Liver (tissue), 9 donors: ENCODE measurements around the gene PITPNM2. TPM values are rescaled to one million over a fixed set of nuclear protein-coding genes. Genes with fewer than 3 reads are reported as not detected.

Experiments
- DNase-seq: peaks from one replicate; pipeline ENCODE4 v3.0.0-alpha.2; 2017; ENCODE audit warnings: low spot score
- H3K27ac ChIP-seq, 2 donors: one replicate each; pipeline ENCODE4 v1.7.0; 2013; ENCODE audit warnings: inconsistent platforms in 2 of 2, low read length in 2 of 2, control low read depth in 1 of 2, low read depth in 1 of 2, mild to moderate bottlenecking in 1 of 2
- H3K27me3 ChIP-seq, 4 donors: one replicate each; pipeline versions ENCODE4 v1.6.1 to v1.7.0; 2013; ENCODE audit warnings: low read length in 3 of 4, inconsistent platforms in 1 of 4, mild to moderate bottlenecking in 1 of 4, moderate library complexity in 1 of 4; ENCODE audit not compliant: control insufficient read depth in 4 of 4, insufficient read depth in 4 of 4
- H3K36me3 ChIP-seq, 4 donors: one replicate each; pipeline versions ENCODE4 v1.6.1 to v1.7.0; 2013; ENCODE audit warnings: low read length in 3 of 4, mild to moderate bottlenecking in 3 of 4, low read depth in 1 of 4, moderate library complexity in 1 of 4; ENCODE audit not compliant: control insufficient read depth in 4 of 4, insufficient read depth in 3 of 4
- H3K4me1 ChIP-seq, 4 donors: one replicate each; pipeline versions ENCODE4 v1.6.1 to v1.7.0; 2013; ENCODE audit warnings: low read length in 3 of 4, mild to moderate bottlenecking in 3 of 4, moderate library complexity in 1 of 4; ENCODE audit not compliant: control insufficient read depth in 4 of 4, insufficient read depth in 4 of 4
- H3K4me3 ChIP-seq, 3 donors: one replicate each; pipeline versions ENCODE4 v1.6.1 to v1.7.0; 2013; ENCODE audit warnings: low read length in 3 of 3, control low read depth in 1 of 3, low read depth in 1 of 3, mild to moderate bottlenecking in 1 of 3
- H3K9ac ChIP-seq, 2 donors: one replicate each; pipeline ENCODE4 v1.7.0; 2013; ENCODE audit warnings: low read length in 2 of 2, mild to moderate bottlenecking in 2 of 2, moderate library complexity in 2 of 2, control low read depth in 1 of 2, low read depth in 1 of 2
- H3K9me3 ChIP-seq, 4 donors: one replicate each; pipeline versions ENCODE4 v1.6.1 to v1.7.0; 2013; ENCODE audit warnings: low read length in 3 of 4; ENCODE audit not compliant: control insufficient read depth in 4 of 4
- CTCF ChIP-seq: fragments of 150-350 bp; IDR thresholded peaks from 2 replicates; pipeline ENCODE4 v1.5.1; 2017; ENCODE audit warnings: improper control_type of control experiment, low read depth, low read length; ENCODE audit not compliant: missing input control
- FOXA2 ChIP-seq: IDR thresholded peaks from 2 replicates; pipeline ENCODE4 v1.6.1; 2016; ENCODE audit warnings: antibody characterized with exemption
- GABPA ChIP-seq, 2 donors: IDR thresholded peaks in 1 of 2; conservative IDR thresholded peaks in 1 of 2; 2 replicates each; pipeline ENCODE4 v1.6.1; 2016; ENCODE audit warnings: antibody characterized with exemption in 2 of 2, mild to moderate bottlenecking in 1 of 2, moderate library complexity in 1 of 2
- HNF4A ChIP-seq, 2 donors: conservative IDR thresholded peaks; 2 replicates each; pipeline ENCODE4 v1.6.1; 2016; ENCODE audit warnings: antibody characterized with exemption in 2 of 2, mild to moderate bottlenecking in 2 of 2
- JUND ChIP-seq, 2 donors: IDR thresholded peaks; 2 replicates each; pipeline ENCODE4 v1.6.1; 2016; ENCODE audit warnings: antibody characterized with exemption in 2 of 2
- MAX ChIP-seq: IDR thresholded peaks from 2 replicates; pipeline ENCODE4 v1.6.1; 2016; ENCODE audit warnings: antibody characterized with exemption
- NR2F2 ChIP-seq: IDR thresholded peaks from 2 replicates; pipeline ENCODE4 v1.6.1; 2016; ENCODE audit warnings: antibody characterized with exemption
- RAD21 ChIP-seq, 2 donors: IDR thresholded peaks; 2 replicates each; pipeline ENCODE4 v1.6.1; 2016; ENCODE audit warnings: antibody characterized with exemption in 2 of 2, mild to moderate bottlenecking in 2 of 2
- SP1 ChIP-seq: IDR thresholded peaks from 2 replicates; pipeline ENCODE4 v1.6.1; 2018; ENCODE audit warnings: antibody characterized with exemption, mild to moderate bottlenecking
- WGBS: extraction: QIAGEN DNeasy Blood & Tissue Kit; methylation state at CpG from one replicate; pipeline ENCODE4 v1.1.7; 2013; 5-methylcytosine and 5-hydroxymethylcytosine counted together
- polyA plus RNA-seq, 2 donors: library from polyadenylated mRNA; stranded (reverse) in 1 of 2; unstranded in 1 of 2; fragments of 200-250 nt in 1 of 2; fragments of >200 nt in 1 of 2; fragmentation: Nextera tagmentation in 1 of 2; extraction: Ambion mirVana in 1 of 2; gene quantifications; one replicate each; pipeline versions ENCODE4 v1.2.1 to v1.2.3, GENCODE V29; 2013 to 2015
- total RNA-seq, 2 donors: library from RNA; depleted of rRNA; stranded (reverse); fragments of >200 nt; gene quantifications; one replicate each; pipeline ENCODE4 v1.2.3, GENCODE V29; 2014
- donor health status: healthy.
- donor health status: healthy.
- donor health status: healthy.
- donor health status: healthy.
- donor health status: healthy.

PITPNM2 gene
- total and polyA plus RNA-seq, 4 donors = 1.3 to 28.4 (median 5.1) TPM

- no peak for TF ChIP-seq CTCF
- TF ChIP-seq NR2F2 = no peak
- no peak for TF ChIP-seq GABPA (IDR thresholded peaks at IDR 0.05 in 1 of 2, conservative IDR thresholded peaks at IDR 0.05 in 1 of 2)
Observed at GRCh38 chr12:123127182-123127495, 23.8 kb downstream of the PITPNM2 start (continued).

GRCh38 chr12:123126294-123127181, 24.4 kb downstream of the PITPNM2 start:
- Histone ChIP-seq H3K4me3 (no peak overlapping the region), H3K36me3 (no peaks in the 10 kb centered on the region), H3K4me1 (peaks cover 0 to 12% (median 4%) of the 10 kb centered on the region in 4 donors), H3K27ac (peak overlapping the region in 1 of 2 donors; percentile 13), H3K9me3 (no peaks in the 10 kb centered on the region), H3K9ac (no peak overlapping the region), H3K27me3 (no peaks in the 10 kb centered on the region)
- WGBS = 84% methylated on average over 6 of the region's 6 CpGs
- DNase-seq = no peak
- TF ChIP-seq RAD21 (IDR thresholded peaks at IDR 0.05) (no peak), JUND (IDR thresholded peaks at IDR 0.05) (peak in 1 of 2 donors; percentile 24)

- WGBS = 93% methylated on average over 3 of the region's 3 CpGs
- H3K27me3 ChIP-seq = no peaks in the 10 kb centered on the region
Observed at GRCh38 chr12:123122626-123123025, 28.3 kb downstream of the PITPNM2 start.

GRCh38 chr12:123121670-123122069, 29.2 kb downstream of the PITPNM2 start:
- H3K9me3 ChIP-seq = no peaks in the 10 kb centered on the region
- peaks cover 0 to 16% (median 3%) of the 10 kb centered on the region in 4 donors for H3K4me1 ChIP-seq
- H3K27me3 ChIP-seq = no peaks in the 10 kb centered on the region
- H3K36me3 ChIP-seq = no peaks in the 10 kb centered on the region
- H3K9ac ChIP-seq = no peak overlapping the region
- no peak overlapping the region for H3K27ac ChIP-seq
- TF ChIP-seq FOXA2 (no peak), HNF4A (conservative IDR thresholded peaks at IDR 0.05) (peak; percentile 12 to 24), NR2F2 (no peak)
- H3K4me3 ChIP-seq = no peak overlapping the region
- no peak for DNase-seq
- 68% methylated on average over 6 of the region's 6 CpGs for WGBS

More at GRCh38 chr12:123122626-123123025, 28.3 kb downstream of the PITPNM2 start:
- TF ChIP-seq GABPA (IDR thresholded peaks at IDR 0.05 in 1 of 2, conservative IDR thresholded peaks at IDR 0.05 in 1 of 2) = no peak
- TF ChIP-seq NR2F2 = no peak
- TF ChIP-seq SP1 = no peak
- no peak for TF ChIP-seq RAD21 (IDR thresholded peaks at IDR 0.05)
- TF ChIP-seq MAX = no peak
- Histone ChIP-seq H3K27ac (no peak overlapping the region), H3K9ac (no peak overlapping the region), H3K4me1 (peaks cover 0 to 16% (median 4%) of the 10 kb centered on the region in 4 donors), H3K9me3 (no peaks in the 10 kb centered on the region), H3K36me3 (no peaks in the 10 kb centered on the region), H3K4me3 (no peak overlapping the region)
- no peak for DNase-seq
